GM12878 (cell line): ENCODE data around the gene ASH1L. TPM values are rescaled to one million over a fixed set of nuclear protein-coding genes. Genes with fewer than 3 reads are reported as not detected.

Experiments
- ATAC-seq: fragments of 200-7000 bp; cut with Tn5 transposase; 3 replicates; pipeline ENCODE4 v1.9.1; 2020; ENCODE audit warnings: mild to moderate bottlenecking, moderate library complexity
- BruUV-seq: library from RNA; stranded (reverse); fragments of 400-500 nt; replicated peaks from 2 replicates; lab custom pipeline; 2021; lab: Mats Ljungman, UMichigan
- CTCF ChIA-PET: fragments of 300-600 bp; sonication (Branson Sonifier 250); formaldehyde crosslinking; extraction: SDS; loops from one replicate; lab custom pipeline; 2021; ENCODE audit warnings: inconsistent platforms; lab: Yijun Ruan, JAX
- POLR2A ChIA-PET: fragments of 350-600 bp; formaldehyde crosslinking; extraction: SDS; loops from one replicate; lab custom pipeline; 2021; ENCODE audit warnings: inconsistent platforms; lab: Charles Lee
- RAD21 ChIA-PET: fragments of 300-600 bp; sonication (Branson Sonifier 250); formaldehyde crosslinking; loops from one replicate; lab custom pipeline; 2023; ENCODE audit warnings: antibody characterized with exemption; ENCODE audit not compliant: unreplicated experiment; lab: Charles Lee
- SMC1A ChIA-PET: fragments of 300-600 bp; sonication (Branson Sonifier 250); formaldehyde crosslinking; loops from one replicate; lab custom pipeline; 2023; ENCODE audit not compliant: unreplicated experiment, uncharacterized antibody; lab: Charles Lee
- DNase-seq: peaks from one replicate; pipeline ENCODE4 v3.0.0-alpha.2; 2011; ENCODE audit warnings: low read depth, low spot score
- FAIRE-seq: peaks from 3 replicates; lab custom pipeline; 2011; peaks lifted over from hg19 to GRCh38; lab: Jason Lieb, UNC
- H2AFZ ChIP-seq: 2 replicates; pipeline ENCODE4 v1.6.0; 2011; ENCODE audit warnings: low read depth, low read length, control low read depth; ENCODE audit not compliant: control insufficient read depth
- H3K27ac ChIP-seq: 2 replicates; pipeline ENCODE4 v1.5.1; 2011; ENCODE audit warnings: control low read depth; ENCODE audit not compliant: control insufficient read depth, insufficient read depth
- H3K27me3 ChIP-seq, 2 experiments: replicated peaks in 1 of 2; 2 replicates each; pipeline versions ENCODE4 v1.6.0 to v1.6.1; 2011; ENCODE audit warnings: low read length in 1 of 2; ENCODE audit not compliant: control insufficient read depth in 2 of 2, insufficient read depth in 2 of 2
- H3K36me3 ChIP-seq, 2 experiments: 2 replicates each; pipeline ENCODE4 v1.5.1; 2011; ENCODE audit warnings: low read length in 1 of 2; ENCODE audit not compliant: control insufficient read depth in 2 of 2, insufficient read depth in 2 of 2
- H3K4me1 ChIP-seq: 2 replicates; pipeline ENCODE4 v1.6.1; 2011; ENCODE audit warnings: mild to moderate bottlenecking, low read length, moderate library complexity, mixed read lengths; ENCODE audit not compliant: control insufficient read depth, insufficient read depth
- H3K4me2 ChIP-seq: 2 replicates; pipeline ENCODE4 v1.6.0; 2011; ENCODE audit warnings: control low read depth; ENCODE audit not compliant: control insufficient read depth, insufficient read depth
- H3K4me3 ChIP-seq: fragments of 200-600 bp; sonication (generic); 2 replicates; pipeline ENCODE4 v1.5.1; 2016
- H3K79me2 ChIP-seq: 2 replicates; pipeline ENCODE4 v1.6.0; 2011; ENCODE audit warnings: low read length; ENCODE audit not compliant: control insufficient read depth, insufficient read depth
- H3K9ac ChIP-seq: 2 replicates; pipeline ENCODE4 v1.8.0; 2011; ENCODE audit warnings: low read length, control low read depth, mixed read lengths; ENCODE audit not compliant: control insufficient read depth, insufficient read depth
- H3K9me3 ChIP-seq: replicated peaks from 3 replicates; pipeline ENCODE4 v1.5.1; 2011; ENCODE audit warnings: mild to moderate bottlenecking, low read length; ENCODE audit not compliant: control insufficient read depth, insufficient read depth
- H4K20me1 ChIP-seq: 2 replicates; pipeline ENCODE4 v1.6.0; 2011; ENCODE audit not compliant: control insufficient read depth, insufficient read depth
- BRCA1 ChIP-seq: IDR thresholded peaks from 2 replicates; pipeline ENCODE4 v1.6.1; 2011; ENCODE audit warnings: low read depth, low read length, improper control_type of control experiment
- CBX5 ChIP-seq: sonication (generic); IDR thresholded peaks from 2 replicates; pipeline ENCODE4 v1.6.1; 2016; ENCODE audit warnings: low read depth, moderate library complexity, mild to moderate bottlenecking, inconsistent platforms
- CHD2 ChIP-seq: IDR thresholded peaks from 2 replicates; pipeline ENCODE4 v1.6.1; 2011; ENCODE audit warnings: low read depth, low read length, improper control_type of control experiment, borderline replicate concordance
- EZH2 ChIP-seq: IDR thresholded peaks from 2 replicates; pipeline ENCODE4 v1.6.1; 2012; ENCODE audit warnings: low read depth, mild to moderate bottlenecking, control low read depth, inconsistent platforms, low read length, borderline replicate concordance; ENCODE audit not compliant: control insufficient read depth
- KDM1A ChIP-seq: fragments of 200-600 bp; sonication (generic); IDR thresholded peaks from 2 replicates; pipeline ENCODE4 v1.6.1; 2016; ENCODE audit warnings: borderline replicate concordance
- MXI1 ChIP-seq: fragments of 150-350 bp; IDR thresholded peaks from 2 replicates; pipeline ENCODE4 v1.6.1; 2011; ENCODE audit warnings: low read depth, mild to moderate bottlenecking, inconsistent platforms, low read length, improper control_type of control experiment
- NFIC ChIP-seq: IDR thresholded peaks from 2 replicates; pipeline ENCODE4 v1.6.1; 2012; ENCODE audit warnings: low read depth, mild to moderate bottlenecking, inconsistent platforms, low read length, moderate library complexity
- PAX8 ChIP-seq: fragments of 450-650 bp; IDR thresholded peaks from 2 replicates; pipeline ENCODE4 v1.6.1; 2017; ENCODE audit warnings: mild to moderate bottlenecking, moderate library complexity
- PKNOX1 ChIP-seq: fragments of 450-650 bp; IDR thresholded peaks from 2 replicates; pipeline ENCODE4 v1.6.1; 2016; ENCODE audit warnings: mild to moderate bottlenecking
- RUNX3 ChIP-seq: IDR thresholded peaks from 2 replicates; pipeline ENCODE4 v1.6.1; 2012; ENCODE audit warnings: low read length, inconsistent platforms
- SPI1 ChIP-seq: IDR thresholded peaks from 2 replicates; pipeline ENCODE4 v1.6.1; 2011; ENCODE audit warnings: low read depth, mild to moderate bottlenecking, low read length, moderate library complexity, borderline replicate concordance; ENCODE audit not compliant: insufficient read depth
- SREBF2 ChIP-seq: IDR thresholded peaks from 2 replicates; pipeline ENCODE4 v1.6.1; 2012; ENCODE audit warnings: mild to moderate bottlenecking, low read length
- TBL1XR1 ChIP-seq: IDR thresholded peaks from 2 replicates; pipeline ENCODE4 v1.6.1; 2012; ENCODE audit warnings: low read depth, low read length, improper control_type of control experiment
- ZNF592 ChIP-seq: fragments of 450-650 bp; IDR thresholded peaks from 2 replicates; pipeline ENCODE4 v1.6.1; 2017; ENCODE audit warnings: mild to moderate bottlenecking, moderate library complexity
- WGBS: methylation state at CpG from one replicate; pipeline ENCODE4 v1.1.6; 2016; ENCODE audit warnings: low lambda C conversion rate; ENCODE audit not compliant: insufficient replicate concordance, insufficient coverage; ENCODE audit errors: missing lambda C conversion rate; 5-methylcytosine and 5-hydroxymethylcytosine counted together
- in situ Hi-C: fragments of 300-500 bp; cut with MboI; formaldehyde crosslinking; loops from 9 replicates; pipeline ENCODE4 v1.14.3; 2018; ENCODE audit warnings: mixed read lengths
- intact Hi-C: fragments of 100-400 bp; cut with micrococcal nuclease; formaldehyde crosslinking; loops from one replicate; pipeline ENCODE4 v1.14.2; 2022; ENCODE audit not compliant: unreplicated experiment
- polyA plus RNA-seq, 11 experiments: library from polyadenylated mRNA; depleted of rRNA in 4 of 11; unstranded in 6 of 11; stranded (reverse) in 5 of 11; fragments of >200 nt; fragmentation: Nextera tagmentation in 4 of 11; fragmentation: Illumina TruSeq in 1 of 11; extraction: Ambion mirVana in 4 of 11; extraction: Trizol in 1 of 11; gene quantifications; 1 replicate in 1 of 11; 2 replicates in 10 of 11; pipeline versions ENCODE4 v1.2.1 to v1.2.3, GENCODE V29; 2011 to 2016; ENCODE audit warnings: inconsistent platforms in 2 of 11, missing spikeins in 2 of 11, low read depth in 1 of 11
- total RNA-seq, 4 experiments: library from RNA; depleted of rRNA in 3 of 4; stranded (reverse); fragments of >200 nt in 3 of 4; fragmentation: Illumina TruSeq in 1 of 4; extraction: Trizol in 1 of 4; gene quantifications; 2 replicates each; pipeline versions ENCODE4 v1.2.1 to v1.2.3, GENCODE V29; 2013 to 2021

ASH1L gene
- total and polyA plus RNA-seq, 10 of the 15 experiments (the other 5 are each of a cell fraction or from before 2014, with no cell fraction given) = 1.7 to 23.9 (median 16.6) TPM

DNA sequence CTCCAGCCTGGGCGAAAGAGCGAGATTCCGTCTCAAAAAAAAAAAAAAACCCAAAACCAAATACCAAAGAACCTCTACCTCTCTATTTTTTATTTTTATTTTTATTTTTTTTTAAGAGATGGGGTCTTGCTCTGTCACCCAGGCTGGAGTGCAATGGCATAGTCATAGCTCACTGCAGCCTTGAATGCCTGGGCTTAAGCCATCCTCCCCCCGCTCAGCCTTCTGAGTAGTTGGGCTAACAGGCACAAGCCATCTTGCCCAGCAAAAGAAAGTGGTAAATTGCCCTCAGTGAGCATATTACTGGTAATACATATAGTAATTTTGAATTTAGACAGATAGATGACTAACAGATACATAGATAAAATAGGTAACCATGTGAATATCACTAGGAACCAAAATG lies 77.4 kb downstream of the ASH1L start (continued):
- no peak for TF ChIP-seq ZNF592
- no peak for TF ChIP-seq RUNX3
- no peak for TF ChIP-seq KDM1A
- TF ChIP-seq CHD2 = no peak

DNA sequence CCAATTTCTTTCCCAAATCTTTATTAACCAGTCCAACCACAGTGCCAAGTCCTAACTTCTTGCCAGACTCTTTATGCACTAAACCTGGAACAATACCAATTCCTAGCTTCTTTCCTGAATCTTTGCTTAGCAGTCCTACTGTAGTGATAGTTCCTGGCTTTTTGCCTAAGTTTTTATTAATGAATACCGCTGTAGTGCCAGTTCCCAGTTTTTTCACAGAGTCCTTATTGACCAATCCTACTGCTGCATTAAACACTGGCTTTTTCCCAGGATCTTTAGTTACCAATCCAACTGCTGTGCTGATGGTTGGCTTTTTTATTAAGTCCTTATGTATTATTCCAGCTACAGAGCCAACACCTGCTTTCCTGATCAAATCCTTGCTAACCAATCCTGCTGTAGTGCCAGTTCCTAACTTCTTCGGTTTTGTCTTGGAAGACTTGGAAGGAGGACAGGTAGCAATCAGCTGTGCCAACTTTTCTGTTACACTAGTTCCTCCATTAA lies 80.8 kb downstream of the ASH1L start:
- no peak for ATAC-seq
- Histone ChIP-seq H3K4me2 (no peak overlapping the region), H3K4me1 (no peaks in the 10 kb centered on the region), H2AFZ (no peak overlapping the region), H3K27me3 (no peaks in the 10 kb centered on the region), H3K4me3 (no peak overlapping the region), H3K36me3 (peaks cover 4 to 23% of the 10 kb centered on the region in 2 experiments), H3K9ac (no peak overlapping the region), H4K20me1 (no peaks in the 10 kb centered on the region), H3K9me3 (no peaks in the 10 kb centered on the region), H3K27ac (no peak overlapping the region), H3K79me2 (peaks cover 22% of the 10 kb centered on the region)
- RAD21 ChIA-PET = no interaction called here
- intact Hi-C loops = no loop called here
- SMC1A ChIA-PET = interaction anchor here (0.9 kb wide), 1 partner anchor 9 kb away, joined by 4 read pairs; no protein-coding TSS in a partner anchor
- DNase-seq = no peak
- BruUV-seq = no TSS peak
- in situ Hi-C loops = no loop called here
- FAIRE-seq = no peak
- CTCF ChIA-PET = no interaction called here
- 98% methylated on average over 2 of the region's 2 CpGs for WGBS
- POLR2A ChIA-PET = no interaction called here
- no peak for TF ChIP-seq MXI1
- TF ChIP-seq SREBF2 = no peak
- no peak for TF ChIP-seq NFIC
- TF ChIP-seq PKNOX1 = no peak
- TF ChIP-seq CBX5 = no peak
- TF ChIP-seq SPI1 = no peak
- TF ChIP-seq EZH2 = no peak
- no peak for TF ChIP-seq PAX8
- TF ChIP-seq TBL1XR1 = no peak
- no peak for TF ChIP-seq BRCA1
